HepG2 (cell line): Measurements from ENCODE around the gene GALP. TPM values are rescaled to one million over a fixed set of nuclear protein-coding genes. Genes with fewer than 3 reads are reported as not detected.

Source experiments
- CBX5 ChIP-seq: sonication (generic); formaldehyde crosslinking; IDR thresholded peaks from 2 replicates; pipeline ENCODE4 v1.4.0; 2020; ENCODE audit warnings: missing genetic modification reagents, borderline replicate concordance
- PAWR ChIP-seq: sonication (generic); formaldehyde crosslinking; IDR thresholded peaks from 2 replicates; pipeline ENCODE4 v1.4.0; 2020; ENCODE audit warnings: missing genetic modification reagents, mild to moderate bottlenecking, borderline replicate concordance
- SP4 ChIP-seq: sonication (generic); formaldehyde crosslinking; IDR thresholded peaks from 2 replicates; pipeline ENCODE4 v1.8.1; 2023; ENCODE audit warnings: mild to moderate bottlenecking, missing genetic modification reagents
- ZMYM4 ChIP-seq: sonication (generic); formaldehyde crosslinking; IDR thresholded peaks from 2 replicates; pipeline ENCODE4 v1.8.1; 2023; ENCODE audit warnings: mild to moderate bottlenecking, missing genetic modification reagents
- ZNF780A ChIP-seq: sonication (generic); formaldehyde crosslinking; IDR thresholded peaks from 2 replicates; pipeline ENCODE4 v1.8.0; 2022; ENCODE audit warnings: mild to moderate bottlenecking, missing genetic modification reagents, moderate library complexity
- ZNF83 ChIP-seq: sonication (generic); formaldehyde crosslinking; IDR thresholded peaks from 2 replicates; pipeline ENCODE4 v1.4.0; 2020; ENCODE audit warnings: missing genetic modification reagents, mild to moderate bottlenecking, borderline replicate concordance
- polyA plus RNA-seq, 8 experiments: library from polyadenylated mRNA; depleted of rRNA in 3 of 8; stranded (reverse) in 7 of 8; unstranded in 1 of 8; fragments of >200 nt; fragmentation: Illumina TruSeq in 4 of 8; extraction: Trizol in 4 of 8; gene quantifications; 2 replicates each; pipeline versions ENCODE4 v1.2.1 to v1.2.3, GENCODE V29; 2011 to 2016; ENCODE audit warnings: low read depth in 4 of 8, missing spikeins in 1 of 8, mixed read lengths in 1 of 8; ENCODE audit not compliant: insufficient read depth in 1 of 8
- total RNA-seq, 5 experiments: library from RNA; depleted of rRNA; stranded (reverse); fragments of >200 nt; fragmentation: Illumina TruSeq; extraction: Trizol; gene quantifications; 2 replicates each; pipeline ENCODE4 v1.2.3, GENCODE V29; 2016; ENCODE audit warnings: low read depth in 1 of 5
- TF ChIP-seq, protein P1 (sequence below), 2 experiments: fragments of 450-650 bp in 1 of 2; sonication (generic) in 1 of 2; formaldehyde crosslinking in 1 of 2; IDR thresholded peaks; 2 replicates each; pipeline versions ENCODE4 v1.6.1 to v1.8.0; 2016 to 2022; ENCODE audit warnings: antibody characterized with exemption in 1 of 2, mild to moderate bottlenecking in 1 of 2, missing genetic modification reagents in 1 of 2
- TF ChIP-seq, protein P2 (sequence below): sonication (generic); formaldehyde crosslinking; IDR thresholded peaks from 2 replicates; pipeline ENCODE4 v1.9.0; 2021; ENCODE audit warnings: missing genetic modification reagents, borderline replicate concordance
- TF ChIP-seq, protein P3 (sequence below): fragments of 450-650 bp; IDR thresholded peaks from 2 replicates; pipeline ENCODE4 v1.6.1; 2016
- TF ChIP-seq, protein P4 (sequence below): conservative IDR thresholded peaks from 2 replicates; pipeline ENCODE4 v1.6.1; 2018; ENCODE audit warnings: missing genetic modification reagents
- TF ChIP-seq, protein P5 (sequence below): sonication (generic); formaldehyde crosslinking; IDR thresholded peaks from 2 replicates; pipeline ENCODE4 v1.5.0; 2020; ENCODE audit warnings: mild to moderate bottlenecking, missing genetic modification reagents

GALP gene
- total and polyA plus RNA-seq, 2 of the 13 experiments (the other 11 are each of a cell fraction or from before 2014, with no cell fraction given) = not detected

DNA sequence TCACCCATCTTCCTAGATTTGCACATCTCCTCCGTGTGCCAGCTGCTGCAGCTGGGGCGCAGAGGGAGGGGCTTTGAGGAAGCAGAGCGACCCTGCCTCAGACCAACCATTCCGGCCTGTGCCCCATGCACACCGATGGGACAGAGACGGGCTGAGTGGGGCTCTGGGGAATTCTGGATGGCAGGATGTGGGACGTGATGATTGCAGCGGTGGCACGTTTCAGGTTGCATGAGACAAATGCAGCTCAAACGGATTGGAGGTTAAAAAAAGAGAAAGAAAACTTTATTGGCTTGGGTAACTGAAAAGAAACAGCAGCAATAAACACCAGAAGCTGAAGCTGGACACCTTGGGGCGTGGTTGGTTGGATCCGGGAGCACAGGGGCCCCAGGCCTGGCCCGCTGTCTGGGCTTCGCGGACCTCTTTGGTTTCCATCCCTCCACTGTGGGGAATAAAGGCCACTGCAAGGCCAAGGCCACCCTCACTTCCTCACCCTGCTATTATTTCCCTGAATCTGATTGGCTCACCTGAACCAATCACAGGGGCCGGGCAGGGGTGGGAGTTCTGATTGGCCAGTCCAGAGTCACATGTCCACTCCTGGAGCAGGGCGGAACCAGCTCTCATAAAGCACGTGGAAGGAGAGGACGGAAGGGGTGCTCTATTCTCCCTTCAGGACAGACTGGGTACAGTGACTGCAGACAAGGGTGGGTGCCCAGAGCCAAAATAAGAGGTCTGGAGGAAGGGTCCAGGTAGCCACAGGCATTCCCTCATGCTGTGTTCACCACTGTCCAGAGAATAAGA is 48.6 kb upstream of the GALP start (continued):
- TF ChIP-seq, protein P1, sequence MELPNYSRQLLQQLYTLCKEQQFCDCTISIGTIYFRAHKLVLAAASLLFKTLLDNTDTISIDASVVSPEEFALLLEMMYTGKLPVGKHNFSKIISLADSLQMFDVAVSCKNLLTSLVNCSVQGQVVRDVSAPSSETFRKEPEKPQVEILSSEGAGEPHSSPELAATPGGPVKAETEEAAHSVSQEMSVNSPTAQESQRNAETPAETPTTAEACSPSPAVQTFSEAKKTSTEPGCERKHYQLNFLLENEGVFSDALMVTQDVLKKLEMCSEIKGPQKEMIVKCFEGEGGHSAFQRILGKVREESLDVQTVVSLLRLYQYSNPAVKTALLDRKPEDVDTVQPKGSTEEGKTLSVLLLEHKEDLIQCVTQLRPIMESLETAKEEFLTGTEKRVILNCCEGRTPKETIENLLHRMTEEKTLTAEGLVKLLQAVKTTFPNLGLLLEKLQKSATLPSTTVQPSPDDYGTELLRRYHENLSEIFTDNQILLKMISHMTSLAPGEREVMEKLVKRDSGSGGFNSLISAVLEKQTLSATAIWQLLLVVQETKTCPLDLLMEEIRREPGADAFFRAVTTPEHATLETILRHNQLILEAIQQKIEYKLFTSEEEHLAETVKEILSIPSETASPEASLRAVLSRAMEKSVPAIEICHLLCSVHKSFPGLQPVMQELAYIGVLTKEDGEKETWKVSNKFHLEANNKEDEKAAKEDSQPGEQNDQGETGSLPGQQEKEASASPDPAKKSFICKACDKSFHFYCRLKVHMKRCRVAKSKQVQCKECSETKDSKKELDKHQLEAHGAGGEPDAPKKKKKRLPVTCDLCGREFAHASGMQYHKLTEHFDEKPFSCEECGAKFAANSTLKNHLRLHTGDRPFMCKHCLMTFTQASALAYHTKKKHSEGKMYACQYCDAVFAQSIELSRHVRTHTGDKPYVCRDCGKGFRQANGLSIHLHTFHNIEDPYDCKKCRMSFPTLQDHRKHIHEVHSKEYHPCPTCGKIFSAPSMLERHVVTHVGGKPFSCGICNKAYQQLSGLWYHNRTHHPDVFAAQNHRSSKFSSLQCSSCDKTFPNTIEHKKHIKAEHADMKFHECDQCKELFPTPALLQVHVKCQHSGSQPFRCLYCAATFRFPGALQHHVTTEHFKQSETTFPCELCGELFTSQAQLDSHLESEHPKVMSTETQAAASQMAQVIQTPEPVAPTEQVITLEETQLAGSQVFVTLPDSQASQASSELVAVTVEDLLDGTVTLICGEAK (IDR thresholded peaks at IDR 0.05) = no peak
- TF ChIP-seq, protein P1 (CRISPR knock-in tag; IDR thresholded peaks at IDR 0.05) = peak; percentile 56; the same call in 1 of the 2 replicates
- 0 out of 2 replicates have a peak, but pooled peaks have one; percentile 24 for TF ChIP-seq ZMYM4
- TF ChIP-seq, protein P2, sequence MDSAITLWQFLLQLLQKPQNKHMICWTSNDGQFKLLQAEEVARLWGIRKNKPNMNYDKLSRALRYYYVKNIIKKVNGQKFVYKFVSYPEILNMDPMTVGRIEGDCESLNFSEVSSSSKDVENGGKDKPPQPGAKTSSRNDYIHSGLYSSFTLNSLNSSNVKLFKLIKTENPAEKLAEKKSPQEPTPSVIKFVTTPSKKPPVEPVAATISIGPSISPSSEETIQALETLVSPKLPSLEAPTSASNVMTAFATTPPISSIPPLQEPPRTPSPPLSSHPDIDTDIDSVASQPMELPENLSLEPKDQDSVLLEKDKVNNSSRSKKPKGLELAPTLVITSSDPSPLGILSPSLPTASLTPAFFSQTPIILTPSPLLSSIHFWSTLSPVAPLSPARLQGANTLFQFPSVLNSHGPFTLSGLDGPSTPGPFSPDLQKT (CRISPR knock-in tag) = no peak
- no peak for TF ChIP-seq ZNF83 (CRISPR knock-in tag)
- TF ChIP-seq, protein P3, sequence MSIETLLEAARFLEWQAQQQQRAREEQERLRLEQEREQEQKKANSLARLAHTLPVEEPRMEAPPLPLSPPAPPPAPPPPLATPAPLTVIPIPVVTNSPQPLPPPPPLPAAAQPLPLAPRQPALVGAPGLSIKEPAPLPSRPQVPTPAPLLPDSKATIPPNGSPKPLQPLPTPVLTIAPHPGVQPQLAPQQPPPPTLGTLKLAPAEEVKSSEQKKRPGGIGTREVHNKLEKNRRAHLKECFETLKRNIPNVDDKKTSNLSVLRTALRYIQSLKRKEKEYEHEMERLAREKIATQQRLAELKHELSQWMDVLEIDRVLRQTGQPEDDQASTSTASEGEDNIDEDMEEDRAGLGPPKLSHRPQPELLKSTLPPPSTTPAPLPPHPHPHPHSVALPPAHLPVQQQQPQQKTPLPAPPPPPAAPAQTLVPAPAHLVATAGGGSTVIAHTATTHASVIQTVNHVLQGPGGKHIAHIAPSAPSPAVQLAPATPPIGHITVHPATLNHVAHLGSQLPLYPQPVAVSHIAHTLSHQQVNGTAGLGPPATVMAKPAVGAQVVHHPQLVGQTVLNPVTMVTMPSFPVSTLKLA = peak; percentile 18; the same call in 1 of the 2 replicates
- TF ChIP-seq, protein P4, sequence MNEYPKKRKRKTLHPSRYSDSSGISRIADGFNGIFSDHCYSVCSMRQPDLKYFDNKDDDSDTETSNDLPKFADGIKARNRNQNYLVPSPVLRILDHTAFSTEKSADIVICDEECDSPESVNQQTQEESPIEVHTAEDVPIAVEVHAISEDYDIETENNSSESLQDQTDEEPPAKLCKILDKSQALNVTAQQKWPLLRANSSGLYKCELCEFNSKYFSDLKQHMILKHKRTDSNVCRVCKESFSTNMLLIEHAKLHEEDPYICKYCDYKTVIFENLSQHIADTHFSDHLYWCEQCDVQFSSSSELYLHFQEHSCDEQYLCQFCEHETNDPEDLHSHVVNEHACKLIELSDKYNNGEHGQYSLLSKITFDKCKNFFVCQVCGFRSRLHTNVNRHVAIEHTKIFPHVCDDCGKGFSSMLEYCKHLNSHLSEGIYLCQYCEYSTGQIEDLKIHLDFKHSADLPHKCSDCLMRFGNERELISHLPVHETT (CRISPR knock-in tag) = no peak
- no peak for TF ChIP-seq SP4
- TF ChIP-seq CBX5 (CRISPR knock-in tag) = no peak
- TF ChIP-seq, protein P5, sequence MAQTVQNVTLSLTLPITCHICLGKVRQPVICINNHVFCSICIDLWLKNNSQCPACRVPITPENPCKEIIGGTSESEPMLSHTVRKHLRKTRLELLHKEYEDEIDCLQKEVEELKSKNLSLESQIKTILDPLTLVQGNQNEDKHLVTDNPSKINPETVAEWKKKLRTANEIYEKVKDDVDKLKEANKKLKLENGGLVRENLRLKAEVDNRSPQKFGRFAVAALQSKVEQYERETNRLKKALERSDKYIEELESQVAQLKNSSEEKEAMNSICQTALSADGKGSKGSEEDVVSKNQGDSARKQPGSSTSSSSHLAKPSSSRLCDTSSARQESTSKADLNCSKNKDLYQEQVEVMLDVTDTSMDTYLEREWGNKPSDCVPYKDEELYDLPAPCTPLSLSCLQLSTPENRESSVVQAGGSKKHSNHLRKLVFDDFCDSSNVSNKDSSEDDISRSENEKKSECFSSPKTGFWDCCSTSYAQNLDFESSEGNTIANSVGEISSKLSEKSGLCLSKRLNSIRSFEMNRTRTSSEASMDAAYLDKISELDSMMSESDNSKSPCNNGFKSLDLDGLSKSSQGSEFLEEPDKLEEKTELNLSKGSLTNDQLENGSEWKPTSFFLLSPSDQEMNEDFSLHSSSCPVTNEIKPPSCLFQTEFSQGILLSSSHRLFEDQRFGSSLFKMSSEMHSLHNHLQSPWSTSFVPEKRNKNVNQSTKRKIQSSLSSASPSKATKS = no peak
- no peak for TF ChIP-seq ZNF780A
- no peak for TF ChIP-seq PAWR (CRISPR knock-in tag)
